Caco-2 (cell line): ENCODE data around the gene LEAP2. TPM values are rescaled to one million over a fixed set of nuclear protein-coding genes. Genes with fewer than 3 reads are reported as not detected.

Source experiments
- BruUV-seq: library from RNA; stranded (reverse); fragments of 400-500 nt; replicated peaks from 2 replicates; lab custom pipeline; 2021; lab: Mats Ljungman, UMichigan
- CTCF ChIA-PET: fragments of 300-600 bp; sonication (Branson Sonifier 250); formaldehyde crosslinking; loops from one replicate; lab custom pipeline; 2022; ENCODE audit warnings: antibody characterized with exemption; lab: Charles Lee
- POLR2A ChIA-PET: fragments of 300-600 bp; sonication (Branson Sonifier 250); formaldehyde crosslinking; loops from one replicate; lab custom pipeline; 2022; ENCODE audit warnings: antibody characterized with exemption; lab: Charles Lee
- DNase-seq, 2 experiments: peaks; one replicate each; pipeline versions ENCODE4 v3.0.0 to v3.0.0-alpha.2; 2020 to 2022
- H3K27me3 ChIP-seq: replicated peaks from 2 replicates; pipeline ENCODE4 v1.6.0; 2011; ENCODE audit warnings: low read length; ENCODE audit not compliant: control insufficient read depth, insufficient read depth
- H3K36me3 ChIP-seq: 2 replicates; pipeline ENCODE4 v1.5.1; 2011; ENCODE audit warnings: low read length; ENCODE audit not compliant: control insufficient read depth, insufficient read depth
- H3K4me1 ChIP-seq: fragments of 250-450 bp; sonication (Bioruptor Pico); 2 replicates; pipeline ENCODE4 v1.5.1; 2020; ENCODE audit warnings: mild to moderate bottlenecking
- H3K4me3 ChIP-seq: 2 replicates; pipeline ENCODE4 v1.5.1; 2011; ENCODE audit warnings: low read depth, mild to moderate bottlenecking, control low read depth, low read length
- H3K9me3 ChIP-seq: fragments of 250-450 bp; sonication (Bioruptor Pico); 2 replicates; pipeline ENCODE4 v1.5.1; 2020; ENCODE audit warnings: mild to moderate bottlenecking, moderate library complexity
- H3K27ac Mint-ChIP-seq: one replicate; pipeline ENCODE4 v1.8.0; 2022; ENCODE audit warnings: mixed read lengths; ENCODE audit not compliant: unreplicated experiment
- H3K27me3 Mint-ChIP-seq: one replicate; pipeline ENCODE4 v1.8.0; 2022; ENCODE audit warnings: mixed read lengths; ENCODE audit not compliant: insufficient read depth, unreplicated experiment
- H3K36me3 Mint-ChIP-seq: one replicate; pipeline ENCODE4 v1.8.0; 2022; ENCODE audit warnings: mild to moderate bottlenecking, mixed read lengths; ENCODE audit not compliant: insufficient read depth, unreplicated experiment
- H3K4me1 Mint-ChIP-seq: one replicate; pipeline ENCODE4 v1.8.0; 2022; ENCODE audit warnings: low read depth, mixed read lengths; ENCODE audit not compliant: unreplicated experiment
- H3K4me3 Mint-ChIP-seq: one replicate; pipeline ENCODE4 v1.8.0; 2022; ENCODE audit warnings: mild to moderate bottlenecking, moderate library complexity, mixed read lengths; ENCODE audit not compliant: unreplicated experiment
- H3K9me3 Mint-ChIP-seq: one replicate; pipeline ENCODE4 v1.8.0; 2022; ENCODE audit warnings: mixed read lengths; ENCODE audit not compliant: unreplicated experiment
- CTCF ChIP-seq, 2 experiments: fragments of 200-600 bp in 1 of 2; IDR thresholded peaks; 1 replicate in 1 of 2; 2 replicates in 1 of 2; pipeline versions ENCODE4 v1.5.1 to v1.8.0; 2011 to 2022; ENCODE audit warnings: antibody characterized with exemption in 1 of 2, control low read depth in 1 of 2, inconsistent platforms in 1 of 2, low read depth in 1 of 2, low read length in 1 of 2, mild to moderate bottlenecking in 1 of 2, moderate library complexity in 1 of 2; ENCODE audit not compliant: insufficient read depth in 1 of 2, severe bottlenecking in 1 of 2, unreplicated experiment in 1 of 2
- intact Hi-C: fragments of 100-400 bp; cut with micrococcal nuclease; formaldehyde crosslinking; loops from one replicate; pipeline ENCODE4 v1.10.0; 2022; ENCODE audit not compliant: unreplicated experiment
- total RNA-seq: library from RNA; stranded (reverse); gene quantifications from 2 replicates; pipeline ENCODE4 v1.2.3, GENCODE V29; 2022

LEAP2 gene
- total RNA-seq, 1 experiment from 2014 or later, result 1.1 TPM

GRCh38 chr5:132886064-132886823, 12.8 kb downstream of the LEAP2 start:
- no peak for TF ChIP-seq CTCF (IDR thresholded peaks at IDR 0.05; ENCODE audit: insufficient read depth in 1 of 2, low read depth in 1 of 2, low read length in 1 of 2, severe bottlenecking in 1 of 2, unreplicated experiment in 1 of 2)
- no peak overlapping the region for H3K4me3 Mint-ChIP-seq
- H3K36me3 ChIP-seq, result no peaks in the 10 kb centered on the region
- H3K27me3 Mint-ChIP-seq, result no peaks in the 10 kb centered on the region
- BruUV-seq, result no TSS peak
- H3K9me3 Mint-ChIP-seq, result no peaks in the 10 kb centered on the region
- no peaks in the 10 kb centered on the region for H3K27me3 ChIP-seq
- peak overlapping the region; percentile 25 for H3K27ac Mint-ChIP-seq
- peaks cover 90% of the 10 kb centered on the region for H3K36me3 Mint-ChIP-seq
- DNase-seq, result no peak
- no peaks in the 10 kb centered on the region; the same call in 1 of the 2 replicates for H3K4me1 ChIP-seq
- H3K9me3 ChIP-seq, result no peaks in the 10 kb centered on the region
- H3K4me1 Mint-ChIP-seq, result peaks cover 14% of the 10 kb centered on the region
- intact Hi-C loops, result no loop called here
- ChIA-PET POLR2A (no interaction called here), CTCF (no interaction called here)
- H3K4me3 ChIP-seq, result no peak overlapping the region

GRCh38 chr5:132887283-132887682, 13.8 kb downstream of the LEAP2 start:
- Mint-ChIP-seq H3K36me3 (peaks cover 88% of the 10 kb centered on the region), H3K9me3 (no peaks in the 10 kb centered on the region), H3K4me3 (no peak overlapping the region), H3K4me1 (peaks cover 14% of the 10 kb centered on the region), H3K27ac (no peak overlapping the region), H3K27me3 (no peaks in the 10 kb centered on the region)
- no peak for DNase-seq
- Histone ChIP-seq H3K27me3 (no peaks in the 10 kb centered on the region), H3K36me3 (0 out of 2 replicates have a peak, but pooled peaks cover 1% of the 10 kb centered on the region), H3K4me1 (no peaks in the 10 kb centered on the region; the same call in 1 of the 2 replicates), H3K9me3 (no peaks in the 10 kb centered on the region), H3K4me3 (no peak overlapping the region)
- intact Hi-C loops, result no loop called here
- ChIA-PET POLR2A (no interaction called here), CTCF (no interaction called here)
- BruUV-seq, result no TSS peak
- TF ChIP-seq CTCF (IDR thresholded peaks at IDR 0.05; ENCODE audit: insufficient read depth in 1 of 2, low read depth in 1 of 2, low read length in 1 of 2, severe bottlenecking in 1 of 2, unreplicated experiment in 1 of 2), result no peak

GRCh38 chr5:132889501-132889900, 16.0 kb downstream of the LEAP2 start:
- no peaks in the 10 kb centered on the region for H3K9me3 Mint-ChIP-seq
- BruUV-seq, result no TSS peak
- no peak for TF ChIP-seq CTCF (IDR thresholded peaks at IDR 0.05; ENCODE audit: insufficient read depth in 1 of 2, low read depth in 1 of 2, low read length in 1 of 2, severe bottlenecking in 1 of 2, unreplicated experiment in 1 of 2)
- CTCF ChIA-PET, result no interaction called here
- H3K4me1 Mint-ChIP-seq, result peaks cover 14% of the 10 kb centered on the region
- Histone ChIP-seq H3K4me3 (no peak overlapping the region), H3K9me3 (no peaks in the 10 kb centered on the region), H3K4me1 (no peaks in the 10 kb centered on the region; the same call in 1 of the 2 replicates), H3K36me3 (0 out of 2 replicates have a peak, but pooled peaks cover 1% of the 10 kb centered on the region), H3K27me3 (no peaks in the 10 kb centered on the region)
- no peak overlapping the region for H3K4me3 Mint-ChIP-seq
- H3K27ac Mint-ChIP-seq, result no peak overlapping the region
- peaks cover 86% of the 10 kb centered on the region for H3K36me3 Mint-ChIP-seq
- H3K27me3 Mint-ChIP-seq, result no peaks in the 10 kb centered on the region
- DNase-seq, result no peak
- intact Hi-C loops, result no loop called here
- POLR2A ChIA-PET, result no interaction called here
